ENCODE results near the gene SERPINB12. TPM values are rescaled to one million over a fixed set of nuclear protein-coding genes. Genes with fewer than 3 reads are reported as not detected.

SERPINB12 gene
- total and polyA plus RNA-seq, 2 of the 4 experiments (the other 2 are of a cell fraction): not detected

GRCh38 chr18:63578357-63578958 lies 36.3 kb downstream of the SERPINB12 start:
- Histone ChIP-seq H2BK15ac (ENCODE audit: low read depth, low read length) (no peak overlapping the region), H2BK5ac (ENCODE audit: low read depth, low read length, poor library complexity, severe bottlenecking) (no peak overlapping the region), H3K4ac (ENCODE audit: low read depth, low read length) (no peak overlapping the region), H3K79me1 (ENCODE audit: low read depth in 1 of 2, low read length in 2 of 2) (no peaks in the 10 kb centered on the region), H3K56ac (ENCODE audit: extremely low read depth, insufficient read depth, low read length) (no peak overlapping the region), H4K8ac (ENCODE audit: low read depth in 2 of 2, low read length in 2 of 2) (no peak overlapping the region), H3K36me3 (ENCODE audit: control insufficient read depth, insufficient read depth, low read length) (no peaks in the 10 kb centered on the region), H3K23ac (ENCODE audit: low read depth, low read length) (no peak overlapping the region), H3K14ac (replicated peaks; ENCODE audit: low read depth, low read length) (no peak overlapping the region), H3K9me1 (ENCODE audit: insufficient read depth, low read length) (no peaks in the 10 kb centered on the region), H4K5ac (ENCODE audit: low read depth, low read length) (no peak overlapping the region), H4K20me1 (ENCODE audit: insufficient read depth, low read length) (no peaks in the 10 kb centered on the region), H3K18ac (ENCODE audit: low read depth, low read length) (no peak overlapping the region), H3K9ac (ENCODE audit: low read depth, low read length) (no peak overlapping the region), H2AFZ (replicated peaks; ENCODE audit: low read length, poor library complexity) (no peak overlapping the region), H2AK5ac (ENCODE audit: low read depth, low read length) (no peak overlapping the region), H3K9me3 (ENCODE audit: control insufficient read depth, insufficient read depth, low read length) (no peaks in the 10 kb centered on the region), H2BK20ac (ENCODE audit: low read depth, low read length) (no peak overlapping the region), H3K27ac (ENCODE audit: insufficient read depth, low read length) (no peak overlapping the region), H2AK9ac (replicated peaks; ENCODE audit: low read depth, low read length, poor library complexity) (no peak overlapping the region), H3K4me2 (ENCODE audit: low read depth, low read length) (no peak overlapping the region), H3K4me3 (ENCODE audit: insufficient read depth, low read depth, low read length) (no peak overlapping the region), H2BK120ac (ENCODE audit: low read depth, low read length) (no peak overlapping the region), H3K27me3 (ENCODE audit: control insufficient read depth, insufficient read depth, low read length) (no peaks in the 10 kb centered on the region; the same call in 1 of the 2 replicates), H3K4me1 (ENCODE audit: control insufficient read depth, insufficient read depth, low read length) (no peaks in the 10 kb centered on the region), H4K91ac (ENCODE audit: insufficient read depth, low read depth, low read length) (no peak overlapping the region)
- DNase-seq (peak; percentile 36), ATAC-seq (ENCODE audit: low read depth) (peak; percentile 54; the same call in 1 of the 2 replicates)
- 0% methylated on average over 1 of the region's 5 CpGs; no CpG with 5 or more reads in 1 of the 2 experiments for WGBS, 2 experiments (ENCODE audit: extremely low coverage in 2 of 2, insufficient read length in 1 of 2)
- CTCF ChIA-PET: interaction anchor here (0.6 to 3.8 kb wide), 15 partner anchors 12 to 265 kb away, joined by 3 to 47 read pairs (median 3); no protein-coding TSS in a partner anchor
- no TSS peak for BruUV-seq (replicated peaks)
- in situ Hi-C loops (cut with MboI; ENCODE audit: low sequenced_read_pairs): no loop called here
- POLR2A ChIA-PET (ENCODE audit: unreplicated experiment): interaction anchor here (0.6 kb wide), 1 partner anchor 163 kb away, joined by 5 read pairs; no protein-coding TSS in a partner anchor
- dilution Hi-C loops (cut with HindIII; ENCODE audit: low sequenced_read_pairs, unreplicated experiment): no loop called here
- intact Hi-C loops (cut with micrococcal nuclease): loop anchor here (1.0 to 2.0 kb wide), 2 partner anchors 60 to 264 kb away; no protein-coding TSS in a partner anchor
- TF ChIP-seq SMC3 (IDR thresholded peaks at IDR 0.05; ENCODE audit: low read depth, low read length) (peak; percentile 69), RAD21 (IDR thresholded peaks at IDR 0.05; ENCODE audit: low read length) (peak; percentile 67), CTCF (conservative IDR thresholded peaks at IDR 0.05; ENCODE audit: low read depth, low read length) (peak; percentile 68), CEBPB (IDR thresholded peaks at IDR 0.05; ENCODE audit: low read depth, low read length) (no peak)

Data from IMR-90 (cell line).